SK-N-SH (cell line): ENCODE results near the gene MYL12A. TPM values are rescaled to one million over a fixed set of nuclear protein-coding genes. Genes with fewer than 3 reads are reported as not detected.

Experiments used
- CTCF ChIA-PET: fragments of 300-600, 350-600 bp; formaldehyde crosslinking; extraction: SDS; loops from one replicate; lab custom pipeline; 2021; lab: Yijun Ruan, JAX
- POLR2A ChIA-PET: fragments of 350-600 bp; sonication (Branson Sonifier 250); formaldehyde crosslinking; extraction: SDS; loops from one replicate; lab custom pipeline; 2020; ENCODE audit warnings: antibody characterized with exemption, inconsistent platforms; lab: Yijun Ruan, JAX
- DNase-seq: peaks from one replicate; pipeline ENCODE4 v3.0.0; 2012
- H2AFZ ChIP-seq: fragments of 200-600 bp; sonication (generic); 2 replicates; pipeline ENCODE4 v1.8.1; 2016; ENCODE audit warnings: antibody characterized with exemption, mild to moderate bottlenecking, low read depth
- H3F3A ChIP-seq: fragments of 200-600 bp; sonication (generic); replicated peaks from 2 replicates; pipeline ENCODE3; 2016; ENCODE audit warnings: antibody characterized with exemption, mild to moderate bottlenecking; ENCODE audit not compliant: insufficient read depth
- H3K27ac ChIP-seq, 2 experiments: fragments of 200-500 bp in 1 of 2; fragments of 200-600 bp in 1 of 2; sonication (Bioruptor generic) in 1 of 2; sonication (generic), shearing (Covaris generic) in 1 of 2; 2 replicates each; pipeline versions ENCODE4 v1.5.1 to v1.6.1; 2014 to 2016; ENCODE audit warnings: low read depth in 2 of 2, inconsistent platforms in 1 of 2, low read length in 1 of 2, mild to moderate bottlenecking in 1 of 2, mixed read lengths in 1 of 2
- H3K27me3 ChIP-seq: fragments of 200-600 bp; sonication (generic), shearing (Covaris generic); 2 replicates; pipeline ENCODE4 v1.6.1; 2016; ENCODE audit warnings: mixed run types; ENCODE audit not compliant: insufficient read depth
- H3K36me3 ChIP-seq, 2 experiments: fragments of 200-500 bp in 1 of 2; fragments of 200-600 bp in 1 of 2; sonication (Bioruptor generic) in 1 of 2; sonication (generic) in 1 of 2; replicated peaks in 1 of 2; 2 replicates each; pipeline versions ENCODE3 to v1.5.1; 2014 to 2016; ENCODE audit warnings: low read length in 1 of 2, mild to moderate bottlenecking in 1 of 2; ENCODE audit not compliant: insufficient read depth in 2 of 2, control insufficient read depth in 1 of 2
- H3K4me1 ChIP-seq, 2 experiments: fragments of 200-500 bp in 1 of 2; fragments of 200-600 bp in 1 of 2; sonication (Bioruptor generic) in 1 of 2; sonication (generic), shearing (Covaris generic) in 1 of 2; 2 replicates each; pipeline versions ENCODE4 v1.5.1 to v1.6.1; 2014 to 2016; ENCODE audit warnings: low read depth in 1 of 2, low read length in 1 of 2, mixed run types in 1 of 2; ENCODE audit not compliant: insufficient read depth in 2 of 2, control insufficient read depth in 1 of 2
- H3K4me2 ChIP-seq: fragments of 200-600 bp; sonication (generic), shearing (Covaris generic); 2 replicates; pipeline ENCODE4 v1.6.1; 2017; ENCODE audit warnings: mixed run types
- H3K4me3 ChIP-seq, 2 experiments: fragments of 200-500 bp in 1 of 2; fragments of 200-600 bp in 1 of 2; sonication (Bioruptor generic) in 1 of 2; sonication (generic), shearing (Covaris generic) in 1 of 2; 2 replicates each; pipeline versions ENCODE4 v1.5.1 to v1.8.1; 2014 to 2016; ENCODE audit warnings: low read depth in 2 of 2, inconsistent platforms in 1 of 2, low read length in 1 of 2, mild to moderate bottlenecking in 1 of 2, mixed read lengths in 1 of 2, moderate library complexity in 1 of 2
- H3K79me2 ChIP-seq: fragments of 200-600 bp; sonication (generic); 2 replicates; pipeline ENCODE4 v1.8.1; 2017; ENCODE audit warnings: mild to moderate bottlenecking; ENCODE audit not compliant: insufficient read depth
- H3K9ac ChIP-seq: fragments of 200-600 bp; sonication (generic); 2 replicates; pipeline ENCODE4 v1.6.1; 2017; ENCODE audit warnings: mixed run types
- H3K9me2 ChIP-seq: fragments of 200-600 bp; sonication (generic); 2 replicates; pipeline ENCODE4 v1.6.1; 2017; ENCODE audit warnings: mixed run types
- H3K9me3 ChIP-seq: fragments of 200-600 bp; sonication (generic); 2 replicates; pipeline ENCODE4 v1.6.1; 2017; ENCODE audit warnings: mixed run types, mild to moderate bottlenecking, moderate library complexity
- H4K20me1 ChIP-seq: fragments of 200-600 bp; sonication (generic); 2 replicates; pipeline ENCODE4 v1.6.1; 2017; ENCODE audit warnings: mild to moderate bottlenecking, mixed run types; ENCODE audit not compliant: insufficient read depth
- GATA2 ChIP-seq: sonication (generic); formaldehyde crosslinking; IDR thresholded peaks from 2 replicates; pipeline ENCODE4 v1.5.0; 2020; ENCODE audit warnings: mild to moderate bottlenecking, missing genetic modification reagents
- NRF1 ChIP-seq: IDR thresholded peaks from 2 replicates; pipeline ENCODE4 v1.6.1; 2012; ENCODE audit warnings: low read depth, mild to moderate bottlenecking, low read length
- POLR2AphosphoS5 ChIP-seq: IDR thresholded peaks from 2 replicates; pipeline ENCODE4 v1.6.1; 2012; ENCODE audit warnings: low read depth, low read length
- RAD21 ChIP-seq: IDR thresholded peaks from 2 replicates; pipeline ENCODE4 v1.6.1; 2012; ENCODE audit warnings: mild to moderate bottlenecking, low read length
- RCOR1 ChIP-seq: fragments of 150-350 bp; IDR thresholded peaks from 2 replicates; pipeline ENCODE4 v1.6.1; 2017; ENCODE audit warnings: antibody characterized with exemption, low read length
- RFX5 ChIP-seq: IDR thresholded peaks from 2 replicates; pipeline ENCODE4 v1.6.1; 2012; ENCODE audit warnings: mild to moderate bottlenecking, improper control_type of control experiment, low read length
- SIN3A ChIP-seq: IDR thresholded peaks from 2 replicates; pipeline ENCODE4 v1.6.1; 2012; ENCODE audit warnings: low read depth, mild to moderate bottlenecking, low read length, moderate library complexity, borderline replicate concordance
- SMC3 ChIP-seq: IDR thresholded peaks from 2 replicates; pipeline ENCODE4 v1.6.1; 2012; ENCODE audit warnings: low read depth, low read length, improper control_type of control experiment
- TEAD4 ChIP-seq: IDR thresholded peaks from 2 replicates; pipeline ENCODE4 v1.4.0; 2012; ENCODE audit warnings: mild to moderate bottlenecking, borderline replicate concordance; ENCODE audit not compliant: insufficient read depth
- WGBS: methylation state at CpG from one replicate; pipeline ENCODE4 v1.1.6; 2017; ENCODE audit warnings: low lambda C conversion rate; 5-methylcytosine and 5-hydroxymethylcytosine counted together
- polyA plus RNA-seq, 3 experiments: library from polyadenylated mRNA; depleted of rRNA; stranded (reverse); fragments of >200 nt; gene quantifications; 2 replicates each; pipeline ENCODE4 v1.2.3, GENCODE V29; 2012
- TF ChIP-seq, protein P1 (sequence below): fragments of 200-600 bp; sonication (generic); IDR thresholded peaks from 2 replicates; pipeline ENCODE4 v1.6.1; 2017; ENCODE audit warnings: antibody characterized with exemption, mild to moderate bottlenecking, moderate library complexity
- TF ChIP-seq, protein P2 (sequence below): IDR thresholded peaks from 2 replicates; pipeline ENCODE4; 2012
- TF ChIP-seq, protein P3 (sequence below): IDR thresholded peaks from 2 replicates; pipeline ENCODE4 v1.4.0; 2012; ENCODE audit warnings: low read depth

The MYL12A gene
- polyA plus RNA-seq, 1 of the 3 experiments (the other 2 are of a cell fraction), result 448 TPM

DNA sequence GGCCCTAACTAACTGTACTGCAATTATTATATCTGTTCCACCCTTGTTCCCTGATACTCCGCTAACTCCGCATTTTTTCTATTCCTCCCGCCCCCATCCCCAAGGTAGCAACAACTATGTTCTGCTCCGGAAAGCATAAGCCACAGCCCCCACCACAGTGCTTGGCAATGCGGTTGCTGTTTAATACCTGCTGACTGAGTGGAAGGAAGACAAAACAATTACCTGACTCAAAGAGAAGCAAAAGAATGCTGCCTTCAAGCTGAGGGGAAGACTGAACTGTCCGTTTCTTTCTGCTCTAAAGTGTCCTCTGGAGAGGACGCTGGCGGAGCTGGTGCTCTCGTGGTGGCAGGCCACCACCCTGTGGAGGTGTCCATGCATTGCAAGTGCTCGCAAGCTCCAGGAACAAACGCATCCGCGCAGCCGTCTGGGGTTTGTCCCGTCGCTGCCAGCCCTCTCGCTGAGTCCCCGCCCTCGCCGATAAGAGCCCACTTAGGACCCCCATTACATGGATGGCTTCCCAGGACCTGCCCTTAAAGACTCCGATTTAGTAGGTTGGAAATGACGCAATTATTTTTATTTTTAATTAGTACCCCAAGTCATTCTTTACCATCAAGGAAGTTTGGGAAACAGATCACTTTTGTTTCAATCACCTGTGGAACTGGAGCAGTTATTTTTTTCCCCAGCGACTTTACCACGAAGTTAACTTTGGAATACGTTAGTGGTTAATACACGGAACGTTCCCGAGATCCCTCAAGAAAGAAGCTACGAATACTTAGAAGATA lies 1.6 kb upstream of the MYL12A start:
- Histone ChIP-seq H3K9me3 (no peaks in the 10 kb centered on the region), H3K4me3 (peak overlapping the region; percentile 30 to 56), H3K36me3 (peaks cover 7 to 8% of the 10 kb centered on the region in 2 experiments), H3F3A (peaks cover 36% of the 10 kb centered on the region), H3K9ac (no peak overlapping the region), H3K9me2 (no peaks in the 10 kb centered on the region), H3K27ac (peak overlapping the region; percentile 94 to 98), H4K20me1 (peaks cover 5% of the 10 kb centered on the region), H3K4me2 (peak overlapping the region; percentile 83), H3K4me1 (peaks cover 10 to 11% of the 10 kb centered on the region in 2 experiments; a peak in 3 of 4 replicates), H3K27me3 (no peaks in the 10 kb centered on the region), H3K79me2 (peaks cover 45% of the 10 kb centered on the region), H2AFZ (peak overlapping the region; percentile 86)
- ChIA-PET CTCF (interaction anchor here (0.5 to 3.4 kb wide), 66 partner anchors 8 to 704 kb away, joined by 3 to 38 read pairs (median 5); partner anchors contain the start of genes METTL4, MYL12B, MYOM1 and NDC80), POLR2A (no interaction called here)
- TF ChIP-seq GATA2 (CRISPR knock-in tag), result no peak
- TF ChIP-seq POLR2AphosphoS5, result no peak
- TF ChIP-seq, protein P1, sequence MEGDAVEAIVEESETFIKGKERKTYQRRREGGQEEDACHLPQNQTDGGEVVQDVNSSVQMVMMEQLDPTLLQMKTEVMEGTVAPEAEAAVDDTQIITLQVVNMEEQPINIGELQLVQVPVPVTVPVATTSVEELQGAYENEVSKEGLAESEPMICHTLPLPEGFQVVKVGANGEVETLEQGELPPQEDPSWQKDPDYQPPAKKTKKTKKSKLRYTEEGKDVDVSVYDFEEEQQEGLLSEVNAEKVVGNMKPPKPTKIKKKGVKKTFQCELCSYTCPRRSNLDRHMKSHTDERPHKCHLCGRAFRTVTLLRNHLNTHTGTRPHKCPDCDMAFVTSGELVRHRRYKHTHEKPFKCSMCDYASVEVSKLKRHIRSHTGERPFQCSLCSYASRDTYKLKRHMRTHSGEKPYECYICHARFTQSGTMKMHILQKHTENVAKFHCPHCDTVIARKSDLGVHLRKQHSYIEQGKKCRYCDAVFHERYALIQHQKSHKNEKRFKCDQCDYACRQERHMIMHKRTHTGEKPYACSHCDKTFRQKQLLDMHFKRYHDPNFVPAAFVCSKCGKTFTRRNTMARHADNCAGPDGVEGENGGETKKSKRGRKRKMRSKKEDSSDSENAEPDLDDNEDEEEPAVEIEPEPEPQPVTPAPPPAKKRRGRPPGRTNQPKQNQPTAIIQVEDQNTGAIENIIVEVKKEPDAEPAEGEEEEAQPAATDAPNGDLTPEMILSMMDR, result peak; percentile 90
- TF ChIP-seq, protein P2, sequence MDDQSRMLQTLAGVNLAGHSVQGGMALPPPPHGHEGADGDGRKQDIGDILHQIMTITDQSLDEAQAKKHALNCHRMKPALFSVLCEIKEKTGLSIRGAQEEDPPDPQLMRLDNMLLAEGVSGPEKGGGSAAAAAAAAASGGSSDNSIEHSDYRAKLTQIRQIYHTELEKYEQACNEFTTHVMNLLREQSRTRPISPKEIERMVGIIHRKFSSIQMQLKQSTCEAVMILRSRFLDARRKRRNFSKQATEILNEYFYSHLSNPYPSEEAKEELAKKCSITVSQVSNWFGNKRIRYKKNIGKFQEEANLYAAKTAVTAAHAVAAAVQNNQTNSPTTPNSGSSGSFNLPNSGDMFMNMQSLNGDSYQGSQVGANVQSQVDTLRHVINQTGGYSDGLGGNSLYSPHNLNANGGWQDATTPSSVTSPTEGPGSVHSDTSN, result no peak
- peak; percentile 98 for TF ChIP-seq RAD21
- no peak for TF ChIP-seq RFX5
- no peak for TF ChIP-seq TEAD4
- peak; percentile 21 for TF ChIP-seq NRF1
- peak; percentile 50 for TF ChIP-seq RCOR1
- peak; percentile 41; the same call in 1 of the 2 replicates for TF ChIP-seq SIN3A
- TF ChIP-seq SMC3, result peak; percentile 98
- TF ChIP-seq, protein P3, sequence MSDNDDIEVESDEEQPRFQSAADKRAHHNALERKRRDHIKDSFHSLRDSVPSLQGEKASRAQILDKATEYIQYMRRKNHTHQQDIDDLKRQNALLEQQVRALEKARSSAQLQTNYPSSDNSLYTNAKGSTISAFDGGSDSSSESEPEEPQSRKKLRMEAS, result no peak
- WGBS, result 30% methylated on average over 29 of the region's 29 CpGs
- peak; percentile 77 for DNase-seq
